GM12878 (cell line): Measurements from ENCODE around the gene SRRM5.
A peak's percentile ranks its signal among the peaks of the same experiment; 100 is the strongest.

Experiments used
- POLR2A ChIP-seq: IDR thresholded peaks from 2 replicates; pipeline ENCODE4 v1.6.1; 2011; ENCODE audit warnings: low read depth, mild to moderate bottlenecking, low read length
- RFX5 ChIP-seq: IDR thresholded peaks from 2 replicates; pipeline ENCODE4 v1.6.1; 2011; ENCODE audit warnings: low read depth, low read length, improper control_type of control experiment

- TF ChIP-seq POLR2A, result peak; percentile 87
- no peak for TF ChIP-seq RFX5
Observed at GRCh38 chr19:43619262-43620060, 7.6 kb downstream of the SRRM5 start, which contains the start of gene ZNF428.
